NT2/D1 (cell line): Measurements from ENCODE around the gene AGMO.

ENCODE experiments used
- DNase-seq: peaks from one replicate; pipeline ENCODE4 v3.0.0-alpha.2; 2011; ENCODE audit warnings: low read depth, low spot score
- H3K27me3 ChIP-seq: 2 replicates; pipeline ENCODE4 v1.6.0; 2011; ENCODE audit warnings: mild to moderate bottlenecking; ENCODE audit not compliant: insufficient read length, insufficient read depth
- H3K36me3 ChIP-seq: 2 replicates; pipeline ENCODE4 v1.6.1; 2011; ENCODE audit warnings: mild to moderate bottlenecking, low read length, mixed read lengths; ENCODE audit not compliant: insufficient read depth, insufficient read length
- H3K4me1 ChIP-seq: 2 replicates; pipeline ENCODE4 v1.5.1; 2011; ENCODE audit not compliant: insufficient read depth, insufficient read length
- H3K4me3 ChIP-seq: 2 replicates; pipeline ENCODE4 v1.5.1; 2011; ENCODE audit warnings: low read depth; ENCODE audit not compliant: insufficient read length
- H3K9ac ChIP-seq: 2 replicates; pipeline ENCODE4 v1.6.0; 2011; ENCODE audit warnings: low read depth; ENCODE audit not compliant: insufficient read length
- H3K9me3 ChIP-seq: 2 replicates; pipeline ENCODE4 v1.5.1; 2011; ENCODE audit warnings: mild to moderate bottlenecking, low read length; ENCODE audit not compliant: insufficient read depth
- SUZ12 ChIP-seq: IDR thresholded peaks from 2 replicates; pipeline ENCODE4 v1.6.1; 2011; ENCODE audit not compliant: insufficient read length, insufficient read depth; ENCODE audit errors: extremely low read depth
- YY1 ChIP-seq: IDR thresholded peaks from 2 replicates; pipeline ENCODE4 v1.6.1; 2011; ENCODE audit not compliant: insufficient read length, insufficient read depth
- ZNF274 ChIP-seq: IDR thresholded peaks from 2 replicates; pipeline ENCODE4 v1.6.1; 2011; ENCODE audit warnings: mild to moderate bottlenecking, low read depth, low read length

The AGMO gene

GRCh38 chr7:15280078-15280733 lies 281.6 kb downstream of the AGMO start:
- no peak for DNase-seq
- Histone ChIP-seq H3K9me3 (no peaks in the 10 kb centered on the region), H3K36me3 (no peaks in the 10 kb centered on the region), H3K27me3 (no peaks in the 10 kb centered on the region), H3K4me1 (peaks cover 4% of the 10 kb centered on the region), H3K4me3 (no peak overlapping the region), H3K9ac (no peak overlapping the region)
- TF ChIP-seq ZNF274, result no peak
- no peak for TF ChIP-seq YY1
- TF ChIP-seq SUZ12, result no peak

- no peak for TF ChIP-seq YY1
- TF ChIP-seq ZNF274, result no peak
- TF ChIP-seq SUZ12, result no peak
- Histone ChIP-seq H3K9me3 (no peaks in the 10 kb centered on the region), H3K4me3 (no peak overlapping the region)
Measured at GRCh38 chr7:15279640-15280039, 282.2 kb downstream of the AGMO start.

DNA sequence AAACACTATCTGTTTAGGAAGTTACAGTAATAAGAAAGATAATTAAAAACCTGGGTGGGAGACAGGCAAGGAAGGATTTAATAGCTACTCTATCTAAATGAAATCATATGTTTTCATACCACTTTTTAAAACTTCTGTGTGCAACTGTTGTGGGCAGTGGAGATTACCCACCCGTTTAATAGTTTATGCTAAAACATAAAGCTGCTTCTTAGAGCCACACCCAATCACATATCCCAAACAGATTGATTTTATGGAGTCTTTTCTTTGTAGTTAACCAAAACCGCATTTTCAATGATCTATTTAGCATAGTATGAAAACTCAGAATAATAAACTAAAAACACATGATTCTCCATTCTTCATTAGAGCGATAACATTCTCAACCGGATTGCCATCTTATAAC lies 304.1 kb downstream of the AGMO start:
- DNase-seq, result no peak
- Histone ChIP-seq H3K4me3 (no peak overlapping the region), H3K9me3 (no peaks in the 10 kb centered on the region), H3K27me3 (no peaks in the 10 kb centered on the region), H3K36me3 (no peaks in the 10 kb centered on the region), H3K9ac (no peak overlapping the region), H3K4me1 (no peaks in the 10 kb centered on the region)
- TF ChIP-seq YY1 (no peak), ZNF274 (no peak), SUZ12 (no peak)

More at GRCh38 chr7:15279640-15280039, 282.2 kb downstream of the AGMO start:
- no peaks in the 10 kb centered on the region for H3K36me3 ChIP-seq
- no peak for DNase-seq
- H3K4me1 ChIP-seq, result peaks cover 4% of the 10 kb centered on the region
- no peak overlapping the region for H3K9ac ChIP-seq
- no peaks in the 10 kb centered on the region for H3K27me3 ChIP-seq

DNA sequence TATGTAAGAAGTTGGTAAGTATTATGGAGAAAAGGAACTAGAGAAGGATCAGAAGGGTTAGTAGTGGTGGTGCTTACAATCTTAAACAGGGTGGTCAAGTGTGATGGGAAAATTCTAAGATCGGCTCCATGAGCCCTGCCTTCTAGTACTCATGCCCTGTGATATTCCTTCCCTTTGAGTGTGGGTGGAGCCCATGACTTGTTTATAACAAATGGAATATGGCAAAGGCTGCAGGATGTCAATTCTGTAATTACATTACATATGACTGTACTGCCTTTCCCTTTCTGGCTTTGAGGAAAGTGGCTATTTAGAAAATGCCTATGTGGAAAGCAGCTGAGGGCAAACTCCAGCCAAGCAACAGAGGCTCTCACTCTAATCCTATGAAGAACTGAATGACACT lies 309.6 kb downstream of the AGMO start:
- DNase-seq, result no peak
- Histone ChIP-seq H3K36me3 (no peaks in the 10 kb centered on the region), H3K4me1 (no peaks in the 10 kb centered on the region)

GRCh38 chr7:15248514-15248913 lies 313.3 kb downstream of the AGMO start:
- H3K27me3 ChIP-seq, result no peaks in the 10 kb centered on the region
- TF ChIP-seq SUZ12 (no peak), ZNF274 (no peak), YY1 (no peak)
- H3K36me3 ChIP-seq, result no peaks in the 10 kb centered on the region
- H3K9me3 ChIP-seq, result no peaks in the 10 kb centered on the region
- DNase-seq, result no peak
- no peaks in the 10 kb centered on the region for H3K4me1 ChIP-seq
- H3K9ac ChIP-seq, result no peak overlapping the region
- H3K4me3 ChIP-seq, result no peak overlapping the region

More for the DNA sequence above, 309.6 kb downstream of the AGMO start:
- Histone ChIP-seq H3K27me3 (no peaks in the 10 kb centered on the region), H3K9ac (no peak overlapping the region), H3K4me3 (no peak overlapping the region), H3K9me3 (no peaks in the 10 kb centered on the region)
- TF ChIP-seq YY1, result no peak
- no peak for TF ChIP-seq ZNF274
- no peak for TF ChIP-seq SUZ12

GRCh38 chr7:15245831-15246230 lies 316.0 kb downstream of the AGMO start:
- Histone ChIP-seq H3K9ac (no peak overlapping the region), H3K27me3 (no peaks in the 10 kb centered on the region), H3K36me3 (no peaks in the 10 kb centered on the region), H3K4me1 (no peaks in the 10 kb centered on the region), H3K9me3 (no peaks in the 10 kb centered on the region), H3K4me3 (no peak overlapping the region)
- TF ChIP-seq ZNF274 (no peak), SUZ12 (no peak), YY1 (no peak)
- DNase-seq, result no peak

GRCh38 chr7:15239801-15240200 lies 322.0 kb downstream of the AGMO start:
- Histone ChIP-seq H3K27me3 (no peaks in the 10 kb centered on the region), H3K4me1 (no peaks in the 10 kb centered on the region), H3K4me3 (no peak overlapping the region), H3K36me3 (no peaks in the 10 kb centered on the region), H3K9me3 (no peaks in the 10 kb centered on the region), H3K9ac (no peak overlapping the region)
- TF ChIP-seq SUZ12 (no peak), ZNF274 (no peak), YY1 (no peak)
- no peak for DNase-seq
